ENCODE results near the gene WAS. TPM values are rescaled to one million over a fixed set of nuclear protein-coding genes. Genes with fewer than 3 reads are reported as not detected.

The WAS gene
- polyA plus RNA-seq, 1 donor from 2014 or later = 1.0 TPM

- Histone ChIP-seq H3K27ac (ENCODE audit: low read length) (no peak overlapping the region), H3K9ac (ENCODE audit: low read length) (no peak overlapping the region), H3K4me3 (ENCODE audit: low read length) (no peak overlapping the region), H3K79me2 (replicated peaks; ENCODE audit: insufficient read depth, low read length) (no peaks in the 10 kb centered on the region), H3F3A (ENCODE audit: insufficient read depth, low read length, poor library complexity, severe bottlenecking) (no peaks in the 10 kb centered on the region), H4K20me1 (ENCODE audit: insufficient read depth) (no peaks in the 10 kb centered on the region), H2AFZ (ENCODE audit: low read depth, low read length) (no peak overlapping the region), H3K4me2 (ENCODE audit: low read length) (no peak overlapping the region), H3K27me3 (ENCODE audit: insufficient read depth, low read depth, low read length) (no peaks in the 10 kb centered on the region), H3K9me2 (ENCODE audit: insufficient read depth, low read length) (no peaks in the 10 kb centered on the region), H3K9me3 (ENCODE audit: low read length) (no peaks in the 10 kb centered on the region), H3K36me3 (ENCODE audit: insufficient read depth, low read length) (no peaks in the 10 kb centered on the region)
- TF ChIP-seq REST (IDR thresholded peaks at IDR 0.05; ENCODE audit: borderline replicate concordance) = no peak
- TF ChIP-seq POLR2AphosphoS5 (IDR thresholded peaks at IDR 0.05) = no peak
- no peak for TF ChIP-seq CTCF (IDR thresholded peaks at IDR 0.05; ENCODE audit: poor library complexity, severe bottlenecking)
- TF ChIP-seq EP300 (conservative IDR thresholded peaks at IDR 0.05; ENCODE audit: poor library complexity, severe bottlenecking) = no peak
- no peak for TF ChIP-seq TAF1 (IDR thresholded peaks at IDR 0.05; ENCODE audit: low read depth)
- TF ChIP-seq EZH2 (IDR thresholded peaks at IDR 0.05; ENCODE audit: borderline replicate concordance, insufficient read depth, low read length, poor library complexity, severe bottlenecking) = no peak
- TF ChIP-seq SMC3 (conservative IDR thresholded peaks at IDR 0.05; ENCODE audit: poor library complexity) = no peak
These were observed 22.3 kb downstream of the WAS start for GRCh38 chrX:48705871-48706270.

- H2AFZ ChIP-seq (ENCODE audit: low read depth, low read length) = no peak overlapping the region
- H4K20me1 ChIP-seq (ENCODE audit: insufficient read depth) = no peaks in the 10 kb centered on the region
- no peaks in the 10 kb centered on the region for H3K79me2 ChIP-seq (replicated peaks; ENCODE audit: insufficient read depth, low read length)
- H3K9me3 ChIP-seq (ENCODE audit: low read length) = no peaks in the 10 kb centered on the region
- no peak overlapping the region for H3K9ac ChIP-seq (ENCODE audit: low read length)
- H3K4me3 ChIP-seq (ENCODE audit: low read length) = no peak overlapping the region
- H3K27ac ChIP-seq (ENCODE audit: low read length) = no peak overlapping the region
- TF ChIP-seq SMC3 (conservative IDR thresholded peaks at IDR 0.05; ENCODE audit: poor library complexity) (no peak), TAF1 (IDR thresholded peaks at IDR 0.05; ENCODE audit: low read depth) (no peak), REST (IDR thresholded peaks at IDR 0.05; ENCODE audit: borderline replicate concordance) (no peak), RAD21 (conservative IDR thresholded peaks at IDR 0.05) (no peak), POLR2AphosphoS5 (IDR thresholded peaks at IDR 0.05) (no peak), CTCF (IDR thresholded peaks at IDR 0.05; ENCODE audit: poor library complexity, severe bottlenecking) (no peak), EP300 (conservative IDR thresholded peaks at IDR 0.05; ENCODE audit: poor library complexity, severe bottlenecking) (no peak), EZH2 (IDR thresholded peaks at IDR 0.05; ENCODE audit: borderline replicate concordance, insufficient read depth, low read length, poor library complexity, severe bottlenecking) (no peak)
- H3K4me2 ChIP-seq (ENCODE audit: low read length) = no peak overlapping the region
- H3K36me3 ChIP-seq (ENCODE audit: insufficient read depth, low read length) = no peaks in the 10 kb centered on the region
- no peaks in the 10 kb centered on the region for H3K9me2 ChIP-seq (ENCODE audit: insufficient read depth, low read length)
- H3K27me3 ChIP-seq (ENCODE audit: insufficient read depth, low read depth, low read length) = no peaks in the 10 kb centered on the region
- H3F3A ChIP-seq (ENCODE audit: insufficient read depth, low read length, poor library complexity, severe bottlenecking) = no peaks in the 10 kb centered on the region
These were observed 26.0 kb downstream of the WAS start for GRCh38 chrX:48709522-48710112.

Data from neural cell (in vitro differentiated cells).